DOHH2 (cell line): Measurements from ENCODE around the gene GLOD4.

ENCODE experiments used
- H3F3A ChIP-seq: fragments of 200-600 bp; sonication (generic), shearing (Covaris generic); 2 replicates; pipeline ENCODE4 v1.6.0; 2016; ENCODE audit warnings: antibody characterized with exemption, mild to moderate bottlenecking; ENCODE audit not compliant: control insufficient read depth, insufficient read depth
- H3K27ac ChIP-seq: fragments of 200-600 bp; sonication (generic); 2 replicates; pipeline ENCODE4 v1.5.1; 2014; ENCODE audit warnings: low read depth, mild to moderate bottlenecking, low read length, moderate library complexity
- H3K27me3 ChIP-seq: fragments of 200-600 bp; sonication (generic); 2 replicates; pipeline ENCODE4 v1.6.1; 2014; ENCODE audit warnings: mild to moderate bottlenecking, low read length, mixed read lengths; ENCODE audit not compliant: control insufficient read depth
- H3K36me3 ChIP-seq: fragments of 200-600 bp; sonication (generic); 2 replicates; pipeline ENCODE4 v1.6.1; 2014; ENCODE audit warnings: mild to moderate bottlenecking, low read length, moderate library complexity, mixed read lengths; ENCODE audit not compliant: control insufficient read depth
- H3K4me1 ChIP-seq: fragments of 200-600 bp; sonication (generic); 2 replicates; pipeline ENCODE4 v1.6.1; 2014; ENCODE audit warnings: mild to moderate bottlenecking, low read length, mixed read lengths; ENCODE audit not compliant: control insufficient read depth
- H3K4me2 ChIP-seq: fragments of 200-600 bp; sonication (generic); 2 replicates; pipeline ENCODE4 v1.6.0; 2014; ENCODE audit warnings: mild to moderate bottlenecking, low read length, moderate library complexity
- H3K4me3 ChIP-seq: fragments of 200-600 bp; sonication (generic); 2 replicates; pipeline ENCODE4 v1.5.1; 2014; ENCODE audit warnings: mild to moderate bottlenecking, low read length, mixed read lengths
- H3K79me2 ChIP-seq: fragments of 200-600 bp; sonication (generic); 2 replicates; pipeline ENCODE4 v1.6.1; 2014; ENCODE audit warnings: mild to moderate bottlenecking, low read length, mixed read lengths; ENCODE audit not compliant: control insufficient read depth
- H3K9me2 ChIP-seq: fragments of 200-600 bp; sonication (generic); replicated peaks from 2 replicates; pipeline ENCODE4 v1.6.1; 2014; ENCODE audit warnings: mild to moderate bottlenecking, low read length, mixed read lengths; ENCODE audit not compliant: control insufficient read depth
- H3K9me3 ChIP-seq: fragments of 200-600 bp; sonication (generic); 2 replicates; pipeline ENCODE4 v1.6.1; 2014; ENCODE audit warnings: antibody characterized with exemption, low read length, mixed read lengths; ENCODE audit not compliant: control insufficient read depth, insufficient read depth
- H4K20me1 ChIP-seq: fragments of 200-600 bp; sonication (generic); 2 replicates; pipeline ENCODE4 v1.6.0; 2014; ENCODE audit warnings: low read depth, mild to moderate bottlenecking, antibody characterized with exemption, low read length, moderate library complexity; ENCODE audit not compliant: control insufficient read depth, insufficient read depth
- CTCF ChIP-seq: fragments of 200-600 bp; sonication (generic); IDR thresholded peaks from one replicate; pipeline ENCODE4 v1.5.1; 2014; ENCODE audit warnings: antibody characterized with exemption, mild to moderate bottlenecking, low read depth, low read length; ENCODE audit not compliant: poor library complexity, severe bottlenecking
- EZH2phosphoT487 ChIP-seq: fragments of 200-600 bp; sonication (generic); IDR thresholded peaks from 2 replicates; pipeline ENCODE4 v1.6.1; 2017; ENCODE audit warnings: borderline replicate concordance, mild to moderate bottlenecking, antibody characterized with exemption, low read length, moderate library complexity, mixed read lengths

Gene GLOD4

GRCh38 chr17:824378-824777, 42.3 kb upstream of the GLOD4 start:
- TF ChIP-seq EZH2phosphoT487 (no peak), CTCF (no peak)
- no peaks in the 10 kb centered on the region for H3K9me2 ChIP-seq
- no peaks in the 10 kb centered on the region; the same call in 1 of the 2 replicates for H3F3A ChIP-seq
- no peaks in the 10 kb centered on the region for H3K9me3 ChIP-seq
- H4K20me1 ChIP-seq, result no peaks in the 10 kb centered on the region
- H3K4me1 ChIP-seq, result peaks cover 42% of the 10 kb centered on the region
- H3K36me3 ChIP-seq, result no peaks in the 10 kb centered on the region
- no peaks in the 10 kb centered on the region for H3K27me3 ChIP-seq
- no peak overlapping the region for H3K4me2 ChIP-seq
- H3K4me3 ChIP-seq, result no peak overlapping the region
- no peak overlapping the region for H3K27ac ChIP-seq
- H3K79me2 ChIP-seq, result no peaks in the 10 kb centered on the region

GRCh38 chr17:823501-823902, 41.4 kb upstream of the GLOD4 start:
- peak overlapping the region; percentile 36; the same call in 1 of the 2 replicates for H3K27ac ChIP-seq
- H3K9me2 ChIP-seq, result no peaks in the 10 kb centered on the region
- H3F3A ChIP-seq, result no peaks in the 10 kb centered on the region; the same call in 1 of the 2 replicates
- H3K79me2 ChIP-seq, result no peaks in the 10 kb centered on the region
- H3K4me3 ChIP-seq, result no peak overlapping the region
- H3K27me3 ChIP-seq, result no peaks in the 10 kb centered on the region
- peaks cover 42% of the 10 kb centered on the region for H3K4me1 ChIP-seq
- H4K20me1 ChIP-seq, result no peaks in the 10 kb centered on the region
- H3K36me3 ChIP-seq, result no peaks in the 10 kb centered on the region
- H3K9me3 ChIP-seq, result no peaks in the 10 kb centered on the region
- no peak for TF ChIP-seq EZH2phosphoT487
- no peak for TF ChIP-seq CTCF
- H3K4me2 ChIP-seq, result peak overlapping the region; percentile 44

GRCh38 chr17:819251-819650, 37.2 kb upstream of the GLOD4 start:
- Histone ChIP-seq H3K4me1 (peaks cover 42% of the 10 kb centered on the region), H3K4me2 (no peak overlapping the region), H3K36me3 (no peaks in the 10 kb centered on the region), H4K20me1 (no peaks in the 10 kb centered on the region), H3F3A (no peaks in the 10 kb centered on the region; the same call in 1 of the 2 replicates), H3K27me3 (no peaks in the 10 kb centered on the region), H3K9me2 (no peaks in the 10 kb centered on the region), H3K4me3 (no peak overlapping the region), H3K27ac (no peak overlapping the region), H3K79me2 (no peaks in the 10 kb centered on the region), H3K9me3 (no peaks in the 10 kb centered on the region)
- TF ChIP-seq EZH2phosphoT487, result no peak
- TF ChIP-seq CTCF, result no peak
